Fibroblast of mammary gland (primary cell): ENCODE results near the gene SH3BP5L.

Source experiments
- DNase-seq: peaks from one replicate; pipeline ENCODE4 v3.0.0-alpha.2; 2010; ENCODE audit warnings: low read depth
- H3K4me3 ChIP-seq: 2 replicates; pipeline ENCODE4 v1.5.1; 2011; ENCODE audit warnings: low read depth, mild to moderate bottlenecking, low read length, moderate library complexity; ENCODE audit not compliant: control insufficient read depth
- CTCF ChIP-seq: conservative IDR thresholded peaks from 2 replicates; pipeline ENCODE4 v1.5.1; 2011; ENCODE audit warnings: low read depth, low read length, inconsistent platforms; ENCODE audit not compliant: control insufficient read depth, insufficient read depth

Gene SH3BP5L

GRCh38 chr1:248817065-248817464, 8.7 kb downstream of the SH3BP5L start:
- H3K4me3 ChIP-seq = no peak overlapping the region
- no peak for TF ChIP-seq CTCF
- no peak for DNase-seq

GRCh38 chr1:248816042-248816851, 9.5 kb downstream of the SH3BP5L start:
- H3K4me3 ChIP-seq = no peak overlapping the region
- no peak for TF ChIP-seq CTCF
- DNase-seq = no peak

- H3K4me3 ChIP-seq = no peak overlapping the region
- no peak for DNase-seq
- TF ChIP-seq CTCF = no peak
Observed at GRCh38 chr1:248815407-248816034, 10.2 kb downstream of the SH3BP5L start.

- TF ChIP-seq CTCF = no peak
Observed at GRCh38 chr1:248814351-248814750, 11.4 kb downstream of the SH3BP5L start.

GRCh38 chr1:248813546-248813945, 12.2 kb downstream of the SH3BP5L start:
- no peak for DNase-seq
- no peak overlapping the region for H3K4me3 ChIP-seq
- TF ChIP-seq CTCF = no peak

More at GRCh38 chr1:248814351-248814750, 11.4 kb downstream of the SH3BP5L start:
- H3K4me3 ChIP-seq = no peak overlapping the region
- no peak for DNase-seq

- no peak for TF ChIP-seq CTCF
- no peak for DNase-seq
- no peak overlapping the region for H3K4me3 ChIP-seq
Observed at GRCh38 chr1:248812736-248813425, 12.8 kb downstream of the SH3BP5L start.
